Pons (tissue), 1 donor: Measurements from ENCODE around the gene ZNF207.
"Not testable (repeated sequence)": the region's sequence is repeated elsewhere in the genome, so short reads cannot be mapped to it uniquely, and the experiment has no call there.

Experiments used
- DNase-seq: peaks from one replicate; pipeline ENCODE4 v3.0.0-alpha.2; 2016; ENCODE audit warnings: low spot score

The ZNF207 gene

DNA sequence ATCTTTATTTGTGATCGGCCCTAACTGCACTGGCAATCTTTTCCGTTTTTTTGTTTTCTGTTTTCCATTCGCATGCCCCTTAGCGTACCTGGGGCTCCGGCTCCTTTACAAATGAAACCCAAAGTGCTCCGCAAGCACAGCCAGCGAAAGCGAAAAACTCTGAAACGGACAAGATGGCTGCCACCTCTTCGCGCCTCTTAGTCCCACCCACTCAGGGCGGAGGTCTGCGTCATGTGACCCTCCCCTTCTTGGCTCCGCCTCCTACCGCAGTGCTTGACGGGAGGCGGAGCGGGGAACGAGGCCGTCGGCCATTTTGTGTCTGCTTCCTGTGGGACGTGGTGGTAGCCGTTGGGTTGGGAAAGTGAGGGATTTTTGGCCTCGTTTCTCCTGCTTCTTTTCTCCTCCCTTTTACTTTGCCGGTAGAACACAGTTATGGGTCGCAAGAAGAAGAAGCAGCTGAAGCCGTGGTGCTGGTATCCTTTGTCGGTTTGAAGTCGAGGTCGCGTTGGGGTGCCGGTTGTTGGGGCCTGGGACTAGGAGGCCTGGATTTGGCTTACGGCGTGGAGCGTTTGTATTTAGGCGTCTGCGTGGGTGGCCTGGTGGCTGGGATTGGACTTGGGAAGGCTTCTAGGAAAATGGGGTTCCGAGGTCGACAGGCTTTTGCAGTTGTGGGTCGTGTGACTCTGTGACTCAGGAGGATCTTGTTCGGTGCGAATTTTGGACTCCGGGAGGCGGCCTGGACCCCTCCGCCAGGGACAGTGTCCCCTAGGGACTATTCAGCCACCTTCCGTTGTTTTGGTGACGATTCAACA lies at the start of gene ZNF207:
Gene ZNF207 (plus strand): TSS at position 304 of the 812 bp plus-strand sequence. CDS start 129 bp downstream, at position 433.
- peak; percentile 96 for DNase-seq

DNA sequence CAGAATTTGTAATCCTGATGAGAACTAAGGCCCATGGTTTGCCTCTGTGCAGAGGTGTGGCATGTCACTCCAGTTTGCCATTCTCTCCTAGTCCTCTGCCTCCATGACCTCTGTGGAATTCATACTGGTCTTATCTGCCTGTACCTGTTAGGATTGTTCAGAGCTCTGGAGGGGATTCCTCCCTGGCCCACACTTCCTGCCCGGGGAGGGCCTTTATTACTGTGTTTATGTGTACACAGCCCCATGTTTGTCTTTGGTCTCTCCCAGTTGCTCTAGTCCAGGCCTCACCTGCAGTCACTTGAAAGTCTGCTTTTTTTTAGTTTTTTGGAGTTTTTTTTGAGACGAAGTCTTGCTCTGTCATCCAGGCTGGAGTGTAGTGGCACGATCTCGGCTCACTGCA lies 47.9 kb upstream of the ZNF207 start:
- no peak for DNase-seq

GRCh38 chr17:32302860-32303649 lies 46.9 kb upstream of the ZNF207 start:
- no peak for DNase-seq

DNA sequence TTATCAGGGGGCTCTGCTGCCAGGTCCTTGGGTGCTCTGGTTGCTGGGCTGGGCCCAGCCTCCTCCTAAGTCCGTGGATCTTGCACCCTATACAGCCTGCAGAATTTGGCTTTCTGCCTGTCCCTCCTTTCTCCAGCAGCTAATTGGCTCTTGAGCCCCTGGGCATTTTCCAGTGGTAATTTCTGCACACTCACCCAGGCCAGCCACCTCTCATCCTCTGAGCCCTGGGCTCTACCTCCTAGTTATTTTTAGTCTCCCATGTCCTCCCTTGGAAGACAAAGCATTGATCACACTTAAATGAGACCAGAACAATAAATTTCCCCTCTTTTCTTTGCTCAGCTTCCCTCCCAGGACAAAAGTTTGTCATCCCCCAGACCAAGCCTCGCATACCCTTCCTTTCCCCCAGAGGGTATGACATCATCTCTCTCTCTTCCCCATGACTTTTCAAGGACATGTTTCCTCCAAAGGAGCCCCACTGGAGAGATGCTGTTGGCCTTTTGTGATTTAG lies 46.1 kb upstream of the ZNF207 start:
- no peak for DNase-seq

DNA sequence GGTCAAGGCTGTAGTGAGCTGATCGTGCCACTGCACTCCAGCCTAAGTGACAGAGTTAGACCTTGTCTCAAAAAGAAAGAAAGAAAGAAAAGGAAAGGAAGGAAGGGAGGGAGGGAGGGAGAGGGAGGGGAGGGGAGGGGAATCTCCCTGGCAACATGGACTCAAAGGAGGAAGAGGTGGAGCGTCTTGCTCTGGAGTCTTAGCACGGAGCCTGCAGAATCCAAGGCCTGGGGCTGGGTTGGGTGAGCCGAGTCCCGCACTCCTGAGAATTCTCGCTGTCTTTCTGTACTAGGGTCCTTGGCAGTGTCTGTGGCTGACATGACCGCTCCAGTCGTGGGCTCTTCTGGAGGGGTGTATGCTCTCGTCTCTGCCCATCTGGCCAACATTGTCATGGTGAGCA lies 44.9 kb upstream of the ZNF207 start:
- DNase-seq = no peak

GRCh38 chr17:32307658-32308057 lies 42.3 kb upstream of the ZNF207 start:
- DNase-seq = no peak

- peak; percentile 17 for DNase-seq
Measured at GRCh38 chr17:32311028-32311536, 38.9 kb upstream of the ZNF207 start.

GRCh38 chr17:32314636-32315035 lies 35.3 kb upstream of the ZNF207 start:
- no peak for DNase-seq

DNA sequence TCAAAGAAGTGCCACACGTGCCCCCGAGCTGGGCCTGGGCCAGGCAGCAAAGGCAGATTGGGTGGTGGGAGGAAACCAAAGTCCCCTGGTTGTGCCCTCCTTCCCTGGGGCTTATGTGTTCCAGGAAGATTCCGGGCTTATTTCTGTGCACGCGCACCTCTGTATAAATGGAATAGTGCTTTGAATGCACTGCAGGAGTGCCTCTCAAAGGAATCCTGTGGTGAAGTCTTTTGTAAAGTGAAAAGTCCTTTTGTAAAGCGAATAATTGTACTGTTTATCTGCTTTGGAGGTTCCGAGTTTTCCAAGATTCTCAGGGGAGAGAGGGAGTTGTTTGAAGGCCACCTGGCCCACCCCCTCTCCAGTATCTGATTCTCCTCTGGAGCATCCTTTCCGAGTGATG lies 34.8 kb upstream of the ZNF207 start:
- no peak for DNase-seq

- DNase-seq = not testable (repeated sequence)
Measured at GRCh38 chr17:32316653-32317052, 33.3 kb upstream of the ZNF207 start.

DNA sequence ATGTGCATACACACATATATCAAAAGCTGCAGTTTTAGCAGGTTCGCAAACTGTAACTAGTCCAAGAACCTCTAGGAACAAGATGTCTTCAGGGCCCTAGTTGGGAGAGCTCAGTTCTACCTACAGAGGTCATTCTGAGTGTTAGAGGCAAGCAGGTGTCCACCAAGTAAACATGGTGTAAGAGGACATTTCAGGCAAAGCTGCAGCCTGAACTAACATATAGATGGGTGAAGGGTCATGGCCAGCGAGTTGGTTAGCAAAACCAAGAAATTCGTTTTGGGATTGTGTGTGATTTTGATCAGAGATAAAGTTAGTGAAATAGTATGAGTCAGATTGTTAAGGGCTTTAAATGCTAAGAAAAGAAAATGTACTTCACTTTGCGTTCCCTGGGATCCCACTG lies 32.6 kb upstream of the ZNF207 start:
- DNase-seq = no peak

GRCh38 chr17:32318071-32318470 lies 31.9 kb upstream of the ZNF207 start:
- no peak for DNase-seq

GRCh38 chr17:32319548-32319905 lies 30.4 kb upstream of the ZNF207 start:
- DNase-seq = peak; percentile 52

DNA sequence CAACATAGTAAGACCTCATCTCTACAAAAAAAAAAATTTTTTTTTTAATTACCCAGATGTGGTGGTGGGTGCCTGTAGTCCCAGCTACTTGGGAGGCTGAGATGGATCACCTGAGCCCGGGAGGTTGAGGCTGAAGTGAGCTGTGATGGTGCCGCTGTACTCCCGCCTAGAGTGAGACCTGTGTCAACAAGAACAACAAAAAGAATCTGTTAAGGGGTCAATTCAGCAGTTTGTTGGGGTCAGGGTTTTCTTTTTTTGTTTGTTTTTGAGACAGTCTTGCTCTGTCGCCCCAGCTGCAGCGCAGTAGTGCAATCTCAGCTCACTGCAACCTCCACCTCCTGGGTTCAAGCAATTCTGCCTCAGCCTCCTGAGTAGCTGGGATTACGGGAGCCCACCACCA lies 29.9 kb upstream of the ZNF207 start:
- not testable (repeated sequence) for DNase-seq

GRCh38 chr17:32320847-32321246 lies 29.1 kb upstream of the ZNF207 start:
- no peak for DNase-seq

GRCh38 chr17:32323046-32323445 lies 26.9 kb upstream of the ZNF207 start:
- no peak for DNase-seq

GRCh38 chr17:32323811-32324491 lies 26.0 kb upstream of the ZNF207 start:
- DNase-seq = no peak

- no peak for DNase-seq
Measured at GRCh38 chr17:32327911-32328310, 22.0 kb upstream of the ZNF207 start.

- DNase-seq = no peak
Measured at GRCh38 chr17:32330147-32330546, 19.8 kb upstream of the ZNF207 start.

DNA sequence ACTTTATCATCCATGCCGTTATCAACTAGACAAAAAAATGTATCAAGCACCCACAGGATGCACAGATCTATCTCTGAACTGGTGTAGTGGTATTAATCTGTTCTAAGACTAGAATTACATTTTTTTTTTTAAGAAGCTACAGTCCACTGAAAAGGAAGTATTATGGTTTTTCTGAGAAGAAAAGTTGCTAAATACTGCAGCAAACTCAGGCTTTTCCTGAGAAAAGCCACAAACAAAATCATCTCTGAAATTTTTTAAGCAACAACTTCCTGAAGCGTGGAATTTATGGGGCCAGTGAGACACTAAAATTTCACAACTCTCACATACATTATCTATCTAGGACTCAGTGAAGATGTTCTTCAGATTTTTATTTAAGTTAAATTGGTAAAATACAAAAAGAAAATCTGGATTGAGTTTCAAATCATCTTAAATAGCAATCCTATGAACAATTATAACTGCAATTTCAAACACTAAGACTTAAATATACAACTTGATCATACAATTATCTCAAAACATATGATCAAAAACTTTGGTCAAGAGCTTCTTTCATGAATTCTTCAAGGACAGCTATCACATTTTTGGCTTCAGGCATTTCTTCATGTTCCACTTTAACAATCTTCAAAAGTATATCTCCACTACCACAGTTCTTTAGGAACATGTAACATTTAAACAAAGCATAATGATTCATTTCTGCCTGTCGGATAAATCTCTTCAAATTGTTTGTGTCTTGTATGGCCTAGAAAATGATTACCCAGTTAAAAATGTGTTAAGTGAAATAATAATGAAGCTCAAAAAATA lies 18.5 kb upstream of the ZNF207 start:
- no peak for DNase-seq

DNA sequence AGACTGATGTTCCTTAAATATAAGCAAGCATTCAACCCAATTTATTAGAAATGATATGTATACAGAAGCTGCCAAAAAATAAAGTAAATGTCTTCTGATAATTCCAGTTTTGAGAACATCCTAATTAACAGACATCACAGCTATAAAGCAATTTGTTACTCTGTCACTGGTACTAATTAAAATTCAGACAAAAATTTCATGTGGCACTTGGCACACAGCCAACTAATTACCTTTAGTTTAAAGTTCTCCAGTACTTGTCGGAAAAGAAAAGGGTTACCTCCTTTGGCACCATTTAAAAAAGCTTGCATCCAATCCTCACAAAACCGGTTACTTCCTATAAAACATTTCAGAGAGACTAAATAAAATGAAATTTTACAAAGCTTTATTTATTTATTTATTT lies 16.8 kb upstream of the ZNF207 start:
- no peak for DNase-seq

GRCh38 chr17:32335046-32335445 lies 14.9 kb upstream of the ZNF207 start:
- no peak for DNase-seq
